DND-41 (cell line): ENCODE data around the gene DTL.

Experiments used
- ATAC-seq: fragments of 200-7000 bp; cut with Tn5 transposase; 3 replicates; pipeline ENCODE4 v1.9.1; 2021; ENCODE audit warnings: low read depth; ENCODE audit not compliant: insufficient read depth
- DNase-seq: peaks from one replicate; pipeline ENCODE4 v3.0.0-alpha.2; 2020
- H2AFZ ChIP-seq: 2 replicates; pipeline ENCODE4 v1.6.0; 2012; ENCODE audit warnings: low read depth, low read length
- H3K27ac ChIP-seq: 2 replicates; pipeline ENCODE4 v1.5.1; 2012; ENCODE audit warnings: low read length, inconsistent platforms
- H3K27me3 ChIP-seq: fragments of 200-600 bp; sonication (generic); 2 replicates; pipeline ENCODE4 v1.6.0; 2012; ENCODE audit warnings: low read length, mild to moderate bottlenecking, inconsistent platforms; ENCODE audit not compliant: insufficient read depth, poor library complexity
- H3K36me3 ChIP-seq: 2 replicates; pipeline ENCODE4 v1.5.1; 2012; ENCODE audit warnings: low read length, inconsistent platforms; ENCODE audit not compliant: insufficient read depth
- H3K4me1 ChIP-seq: 2 replicates; pipeline ENCODE4 v1.5.1; 2012; ENCODE audit warnings: mild to moderate bottlenecking, low read length; ENCODE audit not compliant: insufficient read depth
- H3K4me2 ChIP-seq: 2 replicates; pipeline ENCODE4 v1.6.0; 2012; ENCODE audit warnings: mild to moderate bottlenecking, moderate library complexity, low read length, inconsistent platforms; ENCODE audit not compliant: insufficient read depth
- H3K4me3 ChIP-seq, 2 experiments: fragments of 200-600 bp in 1 of 2; shearing (Covaris generic) in 1 of 2; 2 replicates each; pipeline ENCODE4 v1.5.1; 2012 to 2016; ENCODE audit warnings: inconsistent platforms in 2 of 2, low read length in 2 of 2, mild to moderate bottlenecking in 2 of 2, low read depth in 1 of 2, moderate library complexity in 1 of 2
- H3K79me2 ChIP-seq: 2 replicates; pipeline ENCODE4 v1.6.0; 2012; ENCODE audit warnings: low read length, inconsistent platforms; ENCODE audit not compliant: insufficient read depth
- H3K9ac ChIP-seq: 2 replicates; pipeline ENCODE4 v1.6.0; 2012; ENCODE audit warnings: low read depth, mild to moderate bottlenecking, inconsistent platforms, low read length, moderate library complexity
- H3K9me3 ChIP-seq: 2 replicates; pipeline ENCODE4 v1.5.1; 2012; ENCODE audit warnings: low read length, moderate library complexity, mild to moderate bottlenecking, inconsistent platforms; ENCODE audit not compliant: insufficient read depth, severe bottlenecking
- H4K20me1 ChIP-seq: 2 replicates; pipeline ENCODE4 v1.6.0; 2012; ENCODE audit warnings: low read length; ENCODE audit not compliant: insufficient read depth
- CTCF ChIP-seq: IDR thresholded peaks from 2 replicates; pipeline ENCODE4 v1.5.1; 2012; ENCODE audit warnings: borderline replicate concordance, low read length, moderate library complexity, mild to moderate bottlenecking; ENCODE audit not compliant: poor library complexity, severe bottlenecking; ENCODE audit errors: extremely low read depth
- EZH2 ChIP-seq: IDR thresholded peaks from 3 replicates; pipeline ENCODE4 v1.6.1; 2012; ENCODE audit warnings: borderline replicate concordance, low read depth, mild to moderate bottlenecking, moderate library complexity, low read length, inconsistent platforms; ENCODE audit not compliant: severe bottlenecking

Gene DTL

GRCh38 chr1:212042436-212042835 is 6.9 kb downstream of the DTL start:
- Histone ChIP-seq H3K9me3 (no peaks in the 10 kb centered on the region), H3K4me2 (peak overlapping the region; percentile 75; the same call in 1 of the 2 replicates), H2AFZ (no peak overlapping the region), H3K27ac (no peak overlapping the region), H3K9ac (no peak overlapping the region), H3K27me3 (no peaks in the 10 kb centered on the region), H3K79me2 (peaks cover 99% of the 10 kb centered on the region), H3K4me1 (peaks cover 58% of the 10 kb centered on the region), H3K4me3 (no peak overlapping the region), H3K36me3 (peaks cover 82% of the 10 kb centered on the region), H4K20me1 (peaks cover 65% of the 10 kb centered on the region; the same call in 1 of the 2 replicates)
- no peak for ATAC-seq
- no peak for DNase-seq
- TF ChIP-seq CTCF = no peak
- TF ChIP-seq EZH2 = no peak

GRCh38 chr1:212044851-212045250 is 9.3 kb downstream of the DTL start:
- ATAC-seq = no peak
- H3K36me3 ChIP-seq = peaks cover 89% of the 10 kb centered on the region
- H3K4me1 ChIP-seq = peaks cover 34% of the 10 kb centered on the region
- no peak overlapping the region for H2AFZ ChIP-seq
- H3K4me3 ChIP-seq = no peak overlapping the region
- H3K27ac ChIP-seq = no peak overlapping the region
- H3K27me3 ChIP-seq = no peaks in the 10 kb centered on the region
- peaks cover 97% of the 10 kb centered on the region for H3K79me2 ChIP-seq
- TF ChIP-seq CTCF = no peak
- H3K9me3 ChIP-seq = no peaks in the 10 kb centered on the region
- no peak overlapping the region for H3K4me2 ChIP-seq
- DNase-seq = no peak
- H3K9ac ChIP-seq = no peak overlapping the region
- peaks cover 55% of the 10 kb centered on the region; the same call in 1 of the 2 replicates for H4K20me1 ChIP-seq

GRCh38 chr1:212045981-212046380 is 10.4 kb downstream of the DTL start:
- H4K20me1 ChIP-seq = peaks cover 47% of the 10 kb centered on the region; the same call in 1 of the 2 replicates
- TF ChIP-seq EZH2 (no peak), CTCF (no peak)
- no peaks in the 10 kb centered on the region for H3K9me3 ChIP-seq
- H3K9ac ChIP-seq = no peak overlapping the region
- H3K4me2 ChIP-seq = no peak overlapping the region
- peaks cover 91% of the 10 kb centered on the region for H3K79me2 ChIP-seq
- H3K27me3 ChIP-seq = no peaks in the 10 kb centered on the region
- ATAC-seq (no peak), DNase-seq (no peak)
- peaks cover 90% of the 10 kb centered on the region for H3K36me3 ChIP-seq
- H3K4me1 ChIP-seq = peaks cover 22% of the 10 kb centered on the region
- no peak overlapping the region for H3K27ac ChIP-seq
- H2AFZ ChIP-seq = no peak overlapping the region
- no peak overlapping the region for H3K4me3 ChIP-seq

- peaks cover 11% of the 10 kb centered on the region; the same call in 1 of the 2 replicates for H4K20me1 ChIP-seq
- H3K27me3 ChIP-seq = no peaks in the 10 kb centered on the region
- H3K4me2 ChIP-seq = no peak overlapping the region
- H3K36me3 ChIP-seq = peaks cover 83% of the 10 kb centered on the region
- H3K79me2 ChIP-seq = peaks cover 47% of the 10 kb centered on the region
- H3K4me1 ChIP-seq = no peaks in the 10 kb centered on the region
- no peak overlapping the region for H2AFZ ChIP-seq
- no peak overlapping the region for H3K9ac ChIP-seq
- ATAC-seq (no peak), DNase-seq (no peak)
- H3K4me3 ChIP-seq = no peak overlapping the region
- no peaks in the 10 kb centered on the region for H3K9me3 ChIP-seq
- H3K27ac ChIP-seq = no peak overlapping the region
- TF ChIP-seq CTCF = no peak
- no peak for TF ChIP-seq EZH2
Measured at GRCh38 chr1:212053993-212054392, 18.4 kb downstream of the DTL start.
